ENCODE measurements around the gene TTYH2. TPM values are rescaled to one million over a fixed set of nuclear protein-coding genes. Genes with fewer than 3 reads are reported as not detected.

TTYH2 gene
- total RNA-seq, 1 experiment from 2014 or later: 0.28 TPM

DNA sequence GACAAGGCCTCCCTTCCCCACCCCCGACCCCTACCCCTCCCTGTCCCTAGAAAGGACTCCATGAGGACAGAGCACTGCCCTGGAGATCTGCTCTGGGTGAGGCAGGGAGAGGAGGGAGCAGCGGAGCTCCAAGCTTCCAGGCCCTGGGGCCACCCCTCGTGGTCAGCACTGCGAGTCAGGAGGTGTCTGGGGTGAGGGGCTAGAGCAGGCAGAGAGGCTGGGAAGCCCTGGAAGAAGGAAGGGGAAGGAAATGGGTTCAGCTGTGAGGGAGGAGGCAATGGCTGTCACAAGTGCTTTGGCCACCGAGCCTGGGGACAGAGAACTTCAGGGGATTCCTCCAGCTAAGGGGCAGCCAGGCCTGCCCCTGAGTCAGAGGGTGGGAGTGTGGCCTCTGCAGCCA is 32.5 kb downstream of the TTYH2 start:
- CTCF ChIA-PET: interaction anchor here (0.5 kb wide), 1 partner anchor 117 kb away, joined by 4 read pairs; no protein-coding TSS in a partner anchor
- H3K27ac Mint-ChIP-seq (ENCODE audit: unreplicated experiment): no peak overlapping the region
- TF ChIP-seq, protein P1, sequence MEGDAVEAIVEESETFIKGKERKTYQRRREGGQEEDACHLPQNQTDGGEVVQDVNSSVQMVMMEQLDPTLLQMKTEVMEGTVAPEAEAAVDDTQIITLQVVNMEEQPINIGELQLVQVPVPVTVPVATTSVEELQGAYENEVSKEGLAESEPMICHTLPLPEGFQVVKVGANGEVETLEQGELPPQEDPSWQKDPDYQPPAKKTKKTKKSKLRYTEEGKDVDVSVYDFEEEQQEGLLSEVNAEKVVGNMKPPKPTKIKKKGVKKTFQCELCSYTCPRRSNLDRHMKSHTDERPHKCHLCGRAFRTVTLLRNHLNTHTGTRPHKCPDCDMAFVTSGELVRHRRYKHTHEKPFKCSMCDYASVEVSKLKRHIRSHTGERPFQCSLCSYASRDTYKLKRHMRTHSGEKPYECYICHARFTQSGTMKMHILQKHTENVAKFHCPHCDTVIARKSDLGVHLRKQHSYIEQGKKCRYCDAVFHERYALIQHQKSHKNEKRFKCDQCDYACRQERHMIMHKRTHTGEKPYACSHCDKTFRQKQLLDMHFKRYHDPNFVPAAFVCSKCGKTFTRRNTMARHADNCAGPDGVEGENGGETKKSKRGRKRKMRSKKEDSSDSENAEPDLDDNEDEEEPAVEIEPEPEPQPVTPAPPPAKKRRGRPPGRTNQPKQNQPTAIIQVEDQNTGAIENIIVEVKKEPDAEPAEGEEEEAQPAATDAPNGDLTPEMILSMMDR (IDR thresholded peaks at IDR 0.05; ENCODE audit: unreplicated experiment): no peak
- intact Hi-C loops (cut with micrococcal nuclease; ENCODE audit: unreplicated experiment): no loop called here
- H3K4me3 Mint-ChIP-seq (ENCODE audit: low read depth, unreplicated experiment): no peak overlapping the region
- BruUV-seq (replicated peaks): no TSS peak
- H3K36me3 Mint-ChIP-seq (ENCODE audit: insufficient read depth, unreplicated experiment): no peaks in the 10 kb centered on the region
- H3K9me3 Mint-ChIP-seq (ENCODE audit: low read depth, unreplicated experiment): no peaks in the 10 kb centered on the region
- H3K27me3 Mint-ChIP-seq (ENCODE audit: unreplicated experiment): peaks cover 97% of the 10 kb centered on the region
- no peaks in the 10 kb centered on the region for H3K4me1 Mint-ChIP-seq (ENCODE audit: low read depth, unreplicated experiment)
- no peak for DNase-seq

DNA sequence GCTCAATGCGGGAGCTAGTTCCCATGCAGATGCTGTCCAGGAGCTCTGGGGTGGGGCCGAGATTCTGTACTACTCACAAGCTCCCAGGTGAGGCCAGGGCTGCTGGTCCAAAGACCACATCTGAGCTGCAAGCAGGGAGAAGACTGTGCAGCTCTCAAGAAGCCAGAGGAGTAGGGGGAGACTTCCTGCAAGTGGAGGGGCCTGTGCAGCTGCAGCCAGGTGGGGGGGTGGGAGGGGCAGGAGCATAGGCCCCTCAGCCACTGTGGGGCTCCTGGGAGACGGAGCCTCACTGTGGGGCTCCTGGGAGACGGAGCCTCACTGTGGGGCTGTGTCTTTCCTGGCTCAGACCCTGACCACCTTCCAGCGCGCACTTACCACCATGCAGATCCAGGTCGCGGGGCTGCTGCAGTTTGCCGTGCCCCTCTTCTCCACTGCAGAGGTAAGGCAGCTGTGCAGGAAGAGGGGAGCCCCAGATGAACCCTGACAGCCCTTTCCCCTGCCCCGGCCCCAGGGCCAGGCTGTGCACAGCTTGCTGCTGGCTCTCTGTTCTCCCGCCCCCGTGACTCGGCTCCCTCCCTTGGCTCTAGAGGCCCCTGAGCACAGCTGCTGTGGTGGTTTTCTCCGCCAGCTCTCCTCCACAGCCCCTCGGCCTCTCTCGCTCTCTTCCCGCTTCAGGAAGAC is 36.4 kb downstream of the TTYH2 start:
- peaks cover 89% of the 10 kb centered on the region for H3K27me3 Mint-ChIP-seq (ENCODE audit: unreplicated experiment)
- TF ChIP-seq, protein P1 (IDR thresholded peaks at IDR 0.05; ENCODE audit: unreplicated experiment): no peak
- no TSS peak for BruUV-seq (replicated peaks)
- H3K4me1 Mint-ChIP-seq (ENCODE audit: low read depth, unreplicated experiment): no peaks in the 10 kb centered on the region
- H3K9me3 Mint-ChIP-seq (ENCODE audit: low read depth, unreplicated experiment): no peaks in the 10 kb centered on the region
- no peak overlapping the region for H3K4me3 Mint-ChIP-seq (ENCODE audit: low read depth, unreplicated experiment)
- DNase-seq: no peak
- intact Hi-C loops (cut with micrococcal nuclease; ENCODE audit: unreplicated experiment): no loop called here
- H3K36me3 Mint-ChIP-seq (ENCODE audit: insufficient read depth, unreplicated experiment): no peaks in the 10 kb centered on the region
- CTCF ChIA-PET: interaction anchor here (1.1 kb wide), 1 partner anchor 99 kb away, joined by 9 read pairs; no protein-coding TSS in a partner anchor
- H3K27ac Mint-ChIP-seq (ENCODE audit: unreplicated experiment): no peak overlapping the region

DNA sequence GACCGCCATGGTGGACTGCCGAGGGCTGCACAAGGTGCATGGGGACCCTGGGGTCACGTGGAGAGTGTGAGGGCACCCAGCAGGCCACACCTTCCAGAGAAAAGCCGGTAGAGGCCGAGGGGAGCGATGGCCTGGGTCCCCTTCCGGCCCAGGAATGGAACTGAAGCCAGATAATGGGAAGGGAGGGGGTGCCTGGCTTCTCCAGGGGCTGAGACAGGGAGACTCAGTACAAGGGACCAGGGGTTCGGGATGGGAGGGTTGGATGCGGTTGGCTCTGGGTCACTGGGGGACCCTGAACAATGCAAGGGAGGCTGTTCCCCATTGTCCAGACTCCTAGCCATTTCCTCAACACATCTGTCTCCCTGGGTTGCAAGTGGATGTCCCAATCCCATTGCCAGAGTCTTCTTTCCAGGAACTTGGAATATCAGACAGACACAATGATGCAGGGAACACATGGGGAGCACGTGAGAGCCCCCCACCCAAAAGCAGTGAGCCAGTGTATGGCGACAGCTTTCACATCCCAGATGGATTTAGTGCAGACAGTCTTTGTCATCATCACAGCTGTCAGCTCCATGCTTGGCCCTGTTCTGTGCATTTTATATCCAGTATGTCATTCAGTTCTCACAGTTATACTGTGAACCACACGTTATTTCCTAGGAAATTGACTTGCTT is 37.1 kb downstream of the TTYH2 start:
- no peak for DNase-seq
- Mint-ChIP-seq H3K27me3 (ENCODE audit: unreplicated experiment) (peaks cover 81% of the 10 kb centered on the region), H3K9me3 (ENCODE audit: low read depth, unreplicated experiment) (no peaks in the 10 kb centered on the region), H3K4me3 (ENCODE audit: low read depth, unreplicated experiment) (no peak overlapping the region), H3K27ac (ENCODE audit: unreplicated experiment) (no peak overlapping the region), H3K36me3 (ENCODE audit: insufficient read depth, unreplicated experiment) (no peaks in the 10 kb centered on the region), H3K4me1 (ENCODE audit: low read depth, unreplicated experiment) (no peaks in the 10 kb centered on the region)
- TF ChIP-seq, protein P1 (IDR thresholded peaks at IDR 0.05; ENCODE audit: unreplicated experiment): no peak
- CTCF ChIA-PET: no interaction called here
- intact Hi-C loops (cut with micrococcal nuclease; ENCODE audit: unreplicated experiment): no loop called here
- BruUV-seq (replicated peaks): no TSS peak

DNA sequence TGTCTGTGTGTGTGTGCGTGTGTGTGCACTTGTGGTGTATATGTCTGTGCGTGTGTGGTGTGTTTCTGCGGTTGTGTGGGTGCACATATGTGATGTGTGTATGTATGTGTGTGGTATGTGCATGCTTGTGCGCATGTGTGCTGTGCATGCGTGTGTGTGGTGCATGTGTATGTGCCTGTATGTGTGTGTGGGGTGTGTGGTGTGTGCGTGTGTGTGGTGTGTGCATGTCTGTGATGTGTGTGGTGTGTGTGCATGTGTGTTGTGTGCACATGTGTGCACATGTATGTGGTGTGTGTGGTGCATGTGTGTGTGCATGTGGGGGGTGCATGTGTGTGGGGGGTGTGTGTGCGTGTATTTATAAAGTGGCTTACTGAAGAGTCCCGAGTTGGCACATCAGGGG is 37.7 kb downstream of the TTYH2 start:
- Mint-ChIP-seq H3K36me3 (ENCODE audit: insufficient read depth, unreplicated experiment) (no peaks in the 10 kb centered on the region), H3K4me1 (ENCODE audit: low read depth, unreplicated experiment) (no peaks in the 10 kb centered on the region), H3K9me3 (ENCODE audit: low read depth, unreplicated experiment) (no peaks in the 10 kb centered on the region), H3K27me3 (ENCODE audit: unreplicated experiment) (peaks cover 75% of the 10 kb centered on the region), H3K27ac (ENCODE audit: unreplicated experiment) (no peak overlapping the region), H3K4me3 (ENCODE audit: low read depth, unreplicated experiment) (no peak overlapping the region)
- intact Hi-C loops (cut with micrococcal nuclease; ENCODE audit: unreplicated experiment): no loop called here
- CTCF ChIA-PET: no interaction called here
- TF ChIP-seq, protein P1 (IDR thresholded peaks at IDR 0.05; ENCODE audit: unreplicated experiment): no peak
- DNase-seq: no peak
- BruUV-seq (replicated peaks): no TSS peak
